HPDE6-E6E7 (cell line): Measurements from ENCODE around the gene CLCNKA.
"Not testable (repeated sequence)": the region's sequence is repeated elsewhere in the genome, so short reads cannot be mapped to it uniquely, and the experiment has no call there.

ENCODE experiments used
- DNase-seq: peaks from one replicate; pipeline ENCODE4 v3.0.0; 2011; ENCODE audit warnings: missing footprints; ENCODE audit errors: extremely low spot score

Gene CLCNKA

DNA sequence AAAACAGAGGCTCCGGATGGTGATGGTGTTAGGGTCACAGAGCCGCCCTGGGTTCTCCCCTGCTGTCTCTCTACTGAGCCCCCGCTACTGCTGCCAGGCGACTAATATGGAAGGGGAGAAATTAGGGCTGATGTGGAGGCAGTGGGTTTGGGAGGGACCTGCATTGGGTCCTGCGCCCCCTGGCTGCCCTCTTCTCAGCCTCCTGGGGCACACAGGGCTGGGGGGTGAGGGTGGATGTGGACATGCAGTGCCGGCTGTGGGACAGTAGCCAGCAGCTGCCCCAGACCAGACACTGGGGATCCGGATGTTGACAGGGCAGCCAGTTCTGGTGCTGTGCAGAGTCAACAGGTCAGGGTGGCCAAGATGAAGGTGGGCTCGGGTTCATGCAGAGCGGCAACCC is 20.3 kb downstream of the CLCNKA start:
- no peak for DNase-seq

DNA sequence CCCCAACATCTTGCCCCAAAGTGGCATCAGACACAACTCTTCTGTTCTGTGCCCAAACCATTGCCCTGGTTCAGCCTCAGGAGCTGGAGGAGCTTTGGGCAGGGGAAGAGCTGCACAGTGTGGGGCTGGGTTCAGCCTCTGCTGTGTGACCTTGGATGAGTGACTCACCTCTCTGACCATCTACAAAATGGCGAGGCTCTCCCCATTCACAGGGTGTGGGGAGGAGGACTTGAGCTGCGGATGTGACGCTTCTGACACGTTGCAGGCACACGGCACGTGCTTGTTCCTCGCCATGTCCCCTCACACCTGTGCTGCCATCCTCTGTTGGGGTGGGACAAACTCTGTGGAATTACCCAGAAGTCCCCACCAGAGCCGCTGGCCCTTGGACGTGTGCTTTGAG is 20.8 kb downstream of the CLCNKA start:
- not testable (repeated sequence) for DNase-seq

DNA sequence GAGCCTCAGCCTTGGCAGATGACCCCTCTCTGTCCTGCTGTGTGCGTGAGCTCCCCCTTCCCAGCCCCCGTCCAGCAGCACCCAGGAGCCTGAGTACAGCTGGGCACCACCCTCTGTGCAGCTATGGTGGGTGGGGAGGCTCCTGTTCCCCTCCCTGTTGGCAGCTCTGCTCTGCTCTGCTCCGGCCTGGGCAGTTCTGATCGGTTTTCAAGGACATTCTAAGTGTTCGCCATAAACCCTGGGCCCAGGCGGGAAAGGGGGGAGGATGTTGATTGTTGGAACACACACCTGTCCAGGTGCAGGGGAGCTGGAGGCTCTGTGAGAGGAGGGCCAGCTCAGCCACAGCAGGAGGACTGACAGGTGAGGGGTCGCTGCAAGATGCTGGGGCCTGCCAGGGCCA is 21.7 kb downstream of the CLCNKA start, which contains the start of gene CLCNKB:
CLCNKB (plus strand) TSS at position 262 of the 400 bp plus-strand sequence. CDS start 711 bp downstream, outside the sequence.
- no peak for DNase-seq

DNA sequence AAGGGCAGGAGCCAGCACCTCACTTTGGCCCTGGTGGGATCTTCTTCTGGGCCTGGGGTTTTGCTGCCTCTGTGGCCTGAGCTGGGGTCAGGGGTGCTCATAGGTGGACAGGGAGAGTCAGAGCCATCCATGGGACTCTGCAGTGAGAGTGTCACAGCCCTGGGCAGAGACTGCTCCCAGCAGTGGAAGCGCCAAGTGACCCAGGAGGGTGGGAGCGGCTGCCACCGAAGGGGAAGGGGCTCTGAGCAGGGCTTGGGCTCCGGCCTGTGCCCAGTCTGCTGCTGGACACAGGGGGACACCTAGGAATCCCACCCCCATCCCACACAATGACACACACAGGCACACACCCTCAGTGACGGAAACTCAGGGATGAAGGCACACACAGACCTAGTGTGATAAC is 22.1 kb downstream of the CLCNKA start:
- DNase-seq: no peak

DNA sequence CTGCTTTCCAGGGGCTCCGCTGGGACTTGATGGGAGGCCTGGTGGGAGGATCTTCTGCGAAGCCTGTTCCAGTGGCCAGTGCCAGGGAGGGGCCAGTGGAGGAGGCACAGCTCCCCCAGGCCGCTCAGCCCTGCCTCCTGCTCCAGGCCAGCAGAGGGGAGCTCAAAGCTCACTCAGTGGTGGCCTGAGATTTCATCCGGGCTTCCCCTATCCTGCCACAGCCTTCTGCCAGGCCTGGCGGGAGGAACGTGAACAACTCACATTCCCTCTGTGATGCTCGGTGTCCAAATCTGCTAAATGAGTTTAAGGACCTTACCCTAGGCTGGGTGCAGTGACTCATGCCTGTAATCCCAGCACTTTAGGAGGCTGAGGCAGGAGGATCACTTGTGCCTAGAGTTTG is 25.0 kb downstream of the CLCNKA start:
- DNase-seq: no peak

DNA sequence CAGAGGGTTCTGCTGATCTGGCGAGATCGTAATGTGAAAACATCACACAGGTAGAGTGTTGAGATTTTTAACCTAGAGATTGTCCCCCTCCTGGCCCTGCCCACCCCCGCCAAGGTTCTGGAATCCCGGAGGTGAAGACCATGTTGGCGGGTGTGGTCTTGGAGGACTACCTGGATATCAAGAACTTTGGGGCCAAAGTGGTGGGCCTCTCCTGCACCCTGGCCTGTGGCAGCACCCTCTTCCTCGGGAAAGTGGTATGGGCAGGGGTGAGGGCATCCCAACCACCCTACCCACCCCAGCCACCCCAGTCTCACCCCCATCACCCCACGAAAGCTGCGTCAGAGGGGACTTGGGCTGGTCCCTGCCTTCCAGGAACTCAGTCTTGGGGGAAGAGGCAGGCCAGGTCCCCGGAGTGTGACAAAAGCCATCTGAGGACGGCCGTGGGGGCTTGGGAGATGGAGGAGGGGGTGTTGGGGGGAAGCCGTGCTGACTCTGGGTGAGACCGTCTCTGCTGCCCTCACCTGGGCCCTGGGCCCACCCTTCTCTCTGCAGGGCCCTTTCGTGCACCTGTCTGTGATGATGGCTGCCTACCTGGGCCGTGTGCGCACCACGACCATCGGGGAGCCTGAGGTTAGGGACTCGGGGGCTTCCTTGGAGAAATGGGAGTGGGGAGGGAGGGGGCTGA is 26.1 kb downstream of the CLCNKA start:
- no peak for DNase-seq

DNA sequence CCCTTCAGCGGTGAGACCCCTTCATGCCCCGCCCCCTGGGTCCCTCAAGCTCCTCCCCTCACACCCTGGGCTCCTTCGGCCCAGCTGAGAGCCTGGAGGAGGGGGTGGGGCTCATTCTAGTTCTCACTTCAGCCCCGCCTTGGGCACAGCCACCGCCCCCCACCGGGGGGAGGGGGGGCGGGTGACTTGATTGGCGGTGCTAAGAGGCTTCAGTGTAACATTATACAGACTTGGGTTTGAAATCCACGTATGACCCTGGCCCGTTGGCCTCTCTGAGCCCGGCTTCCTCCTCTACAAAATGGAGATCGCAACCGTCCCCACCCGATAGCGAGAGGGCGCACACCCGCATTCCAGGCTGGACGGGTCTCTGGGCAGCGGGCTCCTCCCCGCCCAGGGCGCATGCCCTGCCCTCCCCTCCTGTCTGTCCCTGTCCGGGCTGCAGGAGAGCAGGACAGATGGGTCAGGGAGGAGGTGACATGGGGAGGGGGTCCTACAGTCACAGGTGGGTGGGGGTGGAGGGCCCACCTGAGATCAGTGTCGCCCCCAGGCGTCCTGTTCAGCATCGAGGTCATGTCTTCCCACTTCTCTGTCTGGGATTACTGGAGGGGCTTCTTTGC is 26.8 kb downstream of the CLCNKA start:
- no peak for DNase-seq

DNA sequence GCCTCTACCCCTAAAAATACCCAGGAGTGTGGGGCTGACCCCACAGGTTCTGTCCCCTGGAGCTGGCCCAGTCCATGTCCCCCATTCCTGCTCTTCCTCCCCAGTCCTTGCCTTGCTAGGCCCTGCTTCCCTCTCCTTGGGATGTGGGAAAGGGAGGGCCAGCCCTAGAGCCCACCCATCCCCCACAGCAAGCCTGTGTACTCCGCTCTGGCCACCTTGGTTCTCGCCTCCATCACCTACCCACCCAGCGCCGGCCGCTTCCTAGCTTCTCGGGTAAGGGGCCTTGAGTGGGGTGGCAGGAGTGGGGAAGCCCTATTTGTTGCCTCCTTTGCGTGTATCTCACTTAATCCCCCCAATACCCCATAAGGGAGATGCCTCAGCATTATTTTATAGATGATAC is 28.5 kb downstream of the CLCNKA start:
- no peak for DNase-seq

DNA sequence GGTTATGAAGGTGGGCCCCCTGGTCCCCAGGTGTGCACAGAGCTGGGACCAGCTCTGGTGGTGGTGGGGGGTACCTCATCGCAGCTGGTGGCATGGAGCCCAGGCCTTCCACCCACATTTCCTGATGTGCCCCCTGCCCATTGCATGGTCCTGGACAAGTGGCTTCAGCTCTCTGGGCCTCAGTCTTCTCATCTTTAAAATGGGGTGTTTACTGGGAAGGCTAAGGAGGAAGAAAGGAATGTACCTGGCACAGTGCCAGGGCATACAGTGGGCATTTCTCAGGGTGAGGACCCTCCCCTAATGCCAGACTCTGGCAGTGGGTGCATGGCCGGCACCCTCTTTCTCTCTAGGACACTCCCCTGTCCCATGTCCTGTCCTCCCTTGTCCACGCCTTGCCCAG is 29.2 kb downstream of the CLCNKA start:
- no peak for DNase-seq

DNA sequence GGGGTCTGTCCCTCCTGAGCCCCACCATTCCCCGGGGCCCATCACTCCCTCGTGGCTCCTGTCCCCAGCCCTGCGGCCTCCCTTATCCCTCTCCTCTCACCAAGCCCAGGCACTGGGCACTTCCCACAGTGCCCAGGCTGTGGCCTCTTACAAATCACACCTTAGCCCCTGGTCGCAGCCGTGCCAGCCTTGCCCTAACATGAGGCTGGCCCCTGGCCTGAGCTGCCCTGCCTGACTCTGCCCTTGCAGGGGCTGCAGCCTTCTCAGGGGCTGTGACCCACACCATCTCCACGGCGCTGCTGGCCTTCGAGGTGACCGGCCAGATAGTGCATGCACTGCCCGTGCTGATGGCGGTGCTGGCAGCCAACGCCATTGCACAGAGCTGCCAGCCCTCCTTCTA is 30.1 kb downstream of the CLCNKA start:
- DNase-seq: not testable (repeated sequence)

DNA sequence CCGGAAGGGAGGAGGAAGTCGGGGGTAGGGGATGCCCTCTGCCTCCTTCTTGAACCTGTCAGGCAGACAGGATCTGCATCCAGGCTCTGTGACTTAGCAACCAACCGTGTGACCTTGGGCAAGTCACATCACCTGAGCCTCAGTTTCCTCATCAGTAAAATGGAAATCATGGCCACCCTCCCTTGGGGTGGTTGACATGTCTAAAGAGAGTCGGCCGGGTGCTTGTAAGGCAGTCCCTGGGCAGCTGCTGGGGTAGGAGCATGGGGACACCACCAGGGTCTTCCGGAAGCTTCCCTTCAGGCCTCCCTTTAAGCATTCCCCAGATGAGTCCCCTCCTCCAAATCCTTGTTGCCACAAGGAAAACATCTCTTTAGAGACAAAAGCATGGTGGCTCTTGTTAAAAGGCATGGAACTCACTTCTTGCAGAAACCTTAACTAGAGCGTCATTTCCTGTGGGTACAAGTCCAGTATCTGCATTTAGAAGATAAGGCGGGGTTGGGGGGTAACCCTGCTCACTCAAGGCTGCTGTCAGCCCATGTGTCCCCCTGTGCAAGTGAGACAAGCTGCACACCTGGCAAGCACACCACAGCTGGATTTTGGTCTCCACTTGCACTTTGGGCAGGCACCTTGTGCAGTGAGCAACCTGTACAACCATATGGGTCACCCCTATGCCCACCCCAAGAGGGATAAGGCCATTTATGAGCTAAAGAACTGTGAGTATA is 32.1 kb downstream of the CLCNKA start:
- no peak for DNase-seq

DNA sequence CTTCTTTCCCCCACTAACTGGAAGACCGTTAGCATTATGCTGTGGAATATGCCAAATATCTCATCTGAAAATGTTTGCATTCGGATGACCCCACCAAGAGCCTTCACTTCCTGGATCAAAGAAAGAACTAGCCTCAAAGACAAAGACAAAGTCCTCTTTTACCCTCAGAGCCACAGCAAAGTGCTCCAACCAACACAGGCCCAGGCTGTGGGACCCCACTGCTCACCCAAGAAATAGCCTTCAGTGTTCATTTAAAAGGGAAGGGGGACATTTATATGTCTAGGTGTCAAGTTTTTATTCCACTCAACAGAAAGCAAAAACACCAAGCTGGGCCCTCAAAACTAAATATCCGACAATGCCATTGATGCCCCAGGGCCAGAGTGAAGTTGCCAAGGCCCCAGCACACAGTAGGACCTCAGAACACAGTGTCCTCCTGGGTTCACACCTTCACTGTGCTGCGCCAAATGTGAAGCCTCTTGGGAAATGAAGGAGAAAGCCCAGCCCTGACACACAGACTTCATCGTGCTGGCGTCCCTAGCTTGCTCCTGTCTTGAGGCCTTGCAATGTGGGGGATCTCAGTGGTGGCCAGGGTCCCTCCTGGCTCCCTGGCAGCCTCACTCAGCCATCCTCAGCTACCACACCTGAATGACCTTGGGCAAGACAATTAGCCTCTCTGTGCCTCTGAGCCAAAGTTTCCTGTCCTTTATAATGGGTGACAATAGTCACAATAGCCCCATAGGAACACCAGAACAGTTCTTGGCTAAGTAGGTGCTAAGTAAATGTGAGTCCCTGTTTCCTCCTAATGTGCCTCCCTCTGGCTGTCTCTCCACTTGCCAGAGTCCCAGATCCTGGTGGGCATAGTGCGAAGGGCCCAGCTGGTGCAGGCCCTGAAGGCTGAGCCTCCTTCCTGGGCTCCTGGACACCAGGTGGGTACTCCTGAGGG is 33.0 kb downstream of the CLCNKA start:
- no peak for DNase-seq

DNA sequence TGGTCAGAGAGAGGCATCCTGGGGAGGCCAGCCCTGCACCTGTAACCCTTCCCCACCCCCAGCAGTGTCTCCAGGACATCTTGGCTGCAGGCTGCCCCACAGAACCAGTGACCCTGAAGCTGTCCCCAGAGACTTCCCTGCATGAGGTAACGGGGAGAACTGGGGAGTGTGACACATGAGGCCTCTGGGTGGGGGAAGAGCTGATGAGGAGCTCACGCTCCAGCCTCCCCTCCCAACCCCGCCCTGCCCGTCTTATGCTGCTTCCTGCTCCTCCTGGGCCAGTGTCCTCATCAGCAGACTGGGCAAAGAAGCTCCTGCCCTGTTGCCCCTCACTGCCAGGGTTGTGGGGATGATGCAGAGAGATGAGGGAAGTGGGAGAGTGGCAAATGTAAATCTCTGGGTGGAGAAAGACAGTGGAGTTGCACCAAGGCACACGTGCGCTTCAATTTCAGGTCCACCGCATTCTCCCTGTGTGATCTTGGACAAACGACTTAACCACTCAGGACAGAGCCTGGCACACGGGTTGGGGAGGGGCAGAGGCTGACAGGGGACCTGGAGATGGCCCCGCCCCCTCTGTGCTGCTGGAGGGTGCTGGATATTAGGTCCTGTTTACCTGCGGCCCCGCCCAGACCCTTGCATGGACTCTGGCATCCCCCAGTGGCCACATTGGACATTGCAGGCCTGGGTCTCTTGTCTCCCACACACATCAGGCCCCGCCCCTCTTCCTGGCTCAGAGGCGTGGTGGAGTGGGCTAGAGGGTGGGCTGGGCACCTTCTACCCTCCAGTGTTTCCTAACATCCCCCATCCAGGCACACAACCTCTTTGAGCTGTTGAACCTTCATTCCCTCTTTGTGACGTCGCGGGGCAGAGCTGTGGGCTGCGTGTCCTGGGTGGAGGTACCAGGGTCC is 34.0 kb downstream of the CLCNKA start:
- DNase-seq: peak; percentile 88

DNA sequence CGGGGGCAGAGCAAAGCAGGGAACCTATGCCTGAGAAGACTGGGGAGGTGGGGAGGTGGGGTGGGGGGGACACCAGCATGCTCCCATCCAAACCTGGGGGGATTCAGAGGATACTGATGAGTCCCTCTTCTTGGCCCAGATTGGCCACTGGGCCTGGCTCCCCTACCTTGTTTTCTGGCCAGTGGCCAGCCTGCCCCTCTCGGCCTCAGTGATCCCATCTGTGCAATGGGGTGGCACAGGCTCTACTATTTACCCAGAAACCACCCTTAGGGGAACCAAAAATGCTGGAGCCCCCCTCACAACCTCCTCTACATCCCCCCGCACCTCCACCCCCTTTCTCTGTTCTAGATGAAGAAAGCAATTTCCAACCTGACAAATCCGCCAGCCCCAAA is 34.7 kb downstream of the CLCNKA start:
- DNase-seq: not testable (repeated sequence)

DNA sequence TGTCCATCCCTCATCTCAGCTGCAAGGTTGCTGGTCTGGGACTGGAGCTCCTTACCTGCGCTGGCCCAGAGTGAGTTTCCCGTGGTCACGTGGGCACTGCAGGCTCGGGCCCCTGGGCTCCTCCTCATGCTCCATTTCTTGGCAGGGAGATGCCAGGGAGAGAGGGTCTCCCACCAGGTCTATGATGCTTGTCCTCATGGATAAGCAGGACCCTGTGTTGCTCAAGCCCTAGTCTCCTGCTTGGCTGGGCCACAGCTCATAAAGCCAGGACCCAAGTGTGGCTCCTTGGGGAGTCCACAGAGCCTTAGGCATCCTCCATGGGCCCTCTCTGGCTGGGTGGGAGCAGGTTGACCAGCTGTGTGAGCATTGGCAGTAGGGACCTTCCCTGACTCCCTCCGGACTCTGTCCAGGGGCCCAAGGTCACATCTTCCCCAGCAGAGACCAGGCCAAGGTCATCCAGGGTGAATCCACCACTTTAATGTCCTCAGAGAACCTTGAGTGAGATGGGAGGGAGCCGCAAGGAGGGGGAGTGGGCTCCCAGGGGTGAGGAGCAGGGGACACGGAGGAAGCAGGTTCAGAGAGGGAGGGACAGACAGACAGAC is 35.6 kb downstream of the CLCNKA start:
- DNase-seq: not testable (repeated sequence)

DNA sequence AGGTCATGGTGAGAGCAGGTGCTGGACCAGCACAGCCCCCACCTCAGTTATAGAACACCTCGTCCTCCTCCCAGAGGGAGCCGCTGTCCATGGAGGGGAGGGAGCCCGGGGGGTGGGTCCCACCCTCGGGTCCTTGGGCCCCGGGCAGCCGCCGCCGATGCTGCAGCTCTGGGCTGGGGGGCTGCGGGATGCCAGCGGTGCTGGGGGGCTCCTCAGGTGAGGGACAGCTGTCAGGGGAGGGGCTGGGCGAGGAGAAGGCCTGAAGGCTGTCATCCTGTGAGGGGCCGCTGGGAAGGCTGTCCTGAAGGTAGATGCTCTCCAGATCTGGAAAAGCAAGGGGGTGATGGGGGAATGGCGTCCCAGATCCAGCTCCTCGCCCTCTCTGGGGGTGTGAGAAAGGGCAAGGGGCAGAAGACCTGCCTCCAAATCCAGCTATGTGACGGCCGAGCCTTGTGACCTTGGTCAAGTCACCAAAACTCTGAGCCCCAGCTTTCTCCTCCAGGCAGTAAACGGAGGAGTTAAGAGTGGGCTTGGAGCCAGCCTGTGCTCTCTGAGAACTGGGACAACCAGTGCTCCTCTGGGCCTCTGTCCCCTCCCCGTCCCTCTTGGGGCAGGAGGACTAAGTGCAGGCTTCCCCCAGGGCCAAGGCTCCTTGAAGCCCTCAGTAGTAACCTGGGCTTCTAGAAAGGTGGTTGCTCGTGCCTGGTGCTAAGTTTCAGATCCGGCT is 36.7 kb downstream of the CLCNKA start:
- not testable (repeated sequence) for DNase-seq

DNA sequence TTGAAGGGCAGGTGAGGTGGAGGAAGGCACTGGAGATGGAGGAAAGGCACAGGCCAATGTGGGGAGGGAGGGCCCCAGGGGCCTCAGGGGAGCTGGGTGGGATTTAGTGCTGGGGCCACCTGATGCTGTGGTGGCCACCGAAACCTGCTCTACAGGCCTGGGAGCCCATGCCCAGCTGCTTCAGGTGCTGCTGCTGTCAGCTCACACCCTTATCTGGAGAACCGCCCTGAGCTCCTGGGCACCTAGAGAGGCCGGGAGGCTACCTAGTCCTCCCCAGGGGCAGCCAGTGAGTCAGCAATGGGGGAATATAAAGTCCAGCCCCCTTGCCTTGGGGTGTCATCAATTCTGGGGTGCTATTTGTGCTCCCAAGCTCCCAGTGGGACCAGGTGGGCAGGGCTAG is 39.4 kb downstream of the CLCNKA start:
- DNase-seq: no peak

DNA sequence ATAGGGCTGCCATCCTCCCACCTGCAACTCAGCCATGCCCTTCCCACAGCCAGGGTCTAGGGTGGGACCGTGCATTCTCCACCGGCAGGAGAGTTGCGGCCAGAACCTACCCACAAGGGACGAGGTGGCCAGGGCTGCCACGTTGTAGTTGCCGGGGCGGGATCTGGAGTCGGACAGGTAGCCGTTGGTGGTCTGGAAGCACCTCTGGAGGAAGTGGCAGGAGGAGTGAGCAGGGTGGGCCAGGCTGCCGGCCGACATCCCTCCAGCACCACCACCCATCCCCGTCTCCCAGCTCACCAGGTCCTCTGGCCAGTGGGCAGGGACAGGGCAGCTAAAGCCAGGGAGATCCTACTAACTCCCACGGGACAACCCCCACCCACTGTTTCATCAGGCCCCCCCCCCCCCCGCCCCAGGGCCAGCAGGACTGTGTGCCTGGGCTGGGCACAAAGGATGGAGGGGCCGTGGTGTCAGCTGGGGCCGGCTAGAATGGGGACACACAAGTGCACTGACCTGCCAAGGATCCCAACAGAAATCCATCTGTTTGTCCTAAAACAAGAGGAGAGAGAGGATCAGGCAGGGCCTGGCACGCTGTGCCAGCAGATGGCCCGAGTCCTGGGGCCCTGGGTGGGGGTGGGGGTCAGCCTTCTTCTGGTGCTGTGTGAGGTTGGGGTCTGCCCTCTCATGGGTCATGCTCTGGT is 40.3 kb downstream of the CLCNKA start:
- DNase-seq: not testable (repeated sequence)

DNA sequence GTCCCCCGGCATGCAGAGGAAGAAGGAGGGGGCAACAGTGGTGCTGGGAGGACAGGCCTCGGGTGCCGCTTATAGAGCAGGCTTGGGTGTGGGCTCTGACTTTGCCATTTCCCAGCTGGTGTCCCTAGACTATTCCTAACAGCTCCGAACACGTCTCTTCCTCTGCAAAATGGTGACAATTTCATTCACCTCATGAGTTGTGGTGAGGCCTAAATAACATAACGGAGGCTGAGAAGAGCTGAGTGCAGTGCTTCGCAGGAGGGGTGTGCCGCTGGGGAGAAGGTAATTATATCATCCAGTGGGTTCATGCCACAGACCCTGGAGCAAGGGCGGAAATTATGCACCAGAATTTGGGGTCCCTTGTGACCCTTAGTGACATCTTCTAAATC is 40.8 kb downstream of the CLCNKA start:
- not testable (repeated sequence) for DNase-seq
